ENCODE measurements around the gene RPUSD3.

Gene RPUSD3

GRCh38 chr3:9808345-9809037 is 35.3 kb downstream of the RPUSD3 start:
- in situ Hi-C loops (cut with HindIII; ENCODE audit: low sequenced_read_pairs), result loop anchor here (5.0 kb wide), 2 partner anchors 44 to 71 kb away; no protein-coding TSS in a partner anchor

GRCh38 chr3:9807981-9808344 is 35.8 kb downstream of the RPUSD3 start:
- in situ Hi-C loops (cut with HindIII; ENCODE audit: low sequenced_read_pairs), result loop anchor here (5.0 kb wide), 2 partner anchors 44 to 71 kb away; no protein-coding TSS in a partner anchor

- in situ Hi-C loops (cut with HindIII; ENCODE audit: low sequenced_read_pairs), result loop anchor here (5.0 kb wide), 2 partner anchors 45 to 70 kb away; no protein-coding TSS in a partner anchor
Measured at GRCh38 chr3:9806688-9807589, 36.9 kb downstream of the RPUSD3 start.

GRCh38 chr3:9806137-9806536 is 37.7 kb downstream of the RPUSD3 start:
- in situ Hi-C loops (cut with HindIII; ENCODE audit: low sequenced_read_pairs), result loop anchor here (5.0 kb wide), 2 partner anchors 46 to 69 kb away; no protein-coding TSS in a partner anchor

- in situ Hi-C loops (cut with HindIII; ENCODE audit: low sequenced_read_pairs), result loop anchor here (5.0 kb wide), 2 partner anchors 47 to 68 kb away; no protein-coding TSS in a partner anchor
Measured at GRCh38 chr3:9804996-9805395, 38.8 kb downstream of the RPUSD3 start.

GRCh38 chr3:9803494-9803893 is 40.3 kb downstream of the RPUSD3 start:
- in situ Hi-C loops (cut with HindIII; ENCODE audit: low sequenced_read_pairs), result no loop called here

GRCh38 chr3:9800529-9800928 is 43.3 kb downstream of the RPUSD3 start:
- in situ Hi-C loops (cut with HindIII; ENCODE audit: low sequenced_read_pairs), result no loop called here

GRCh38 chr3:9797196-9797945 is 46.4 kb downstream of the RPUSD3 start:
- in situ Hi-C loops (cut with HindIII; ENCODE audit: low sequenced_read_pairs), result no loop called here

GRCh38 chr3:9795207-9795606 is 48.6 kb downstream of the RPUSD3 start:
- in situ Hi-C loops (cut with HindIII; ENCODE audit: low sequenced_read_pairs), result no loop called here

GRCh38 chr3:9794400-9794799 is 49.4 kb downstream of the RPUSD3 start:
- in situ Hi-C loops (cut with HindIII; ENCODE audit: low sequenced_read_pairs), result no loop called here

GRCh38 chr3:9793161-9793781 is 50.5 kb downstream of the RPUSD3 start:
- in situ Hi-C loops (cut with HindIII; ENCODE audit: low sequenced_read_pairs), result no loop called here

- in situ Hi-C loops (cut with HindIII; ENCODE audit: low sequenced_read_pairs), result no loop called here
Measured at GRCh38 chr3:9792405-9793160, 51.2 kb downstream of the RPUSD3 start, which contains the start of the genes ARPC4 and TADA3. TSS of gene ARPC4 (plus strand) at chr3:9793082. CDS start at chr3:9793122, 40 bp downstream. TSS of gene TADA3 (minus strand) at chr3:9792473. CDS start at chr3:9791466, 1,007 bp downstream.

GRCh38 chr3:9791790-9792404 is 51.9 kb downstream of the RPUSD3 start:
- in situ Hi-C loops (cut with HindIII; ENCODE audit: low sequenced_read_pairs), result no loop called here

GRCh38 chr3:9791127-9791526 is 52.7 kb downstream of the RPUSD3 start:
- in situ Hi-C loops (cut with HindIII; ENCODE audit: low sequenced_read_pairs), result no loop called here
